ENCODE measurements around the gene RFC2.

GRCh38 chr7:74293577-74293908 lies 39.3 kb upstream of the RFC2 start:
- TF ChIP-seq POLR2A (IDR thresholded peaks at IDR 0.05; ENCODE audit: low read length) = no peak
- TF ChIP-seq GATA1 (IDR thresholded peaks at IDR 0.05; ENCODE audit: low read depth, low read length) = no peak

Measured in erythroblast (primary cell).